ENCODE results near the gene UVSSA. TPM values are rescaled to one million over a fixed set of nuclear protein-coding genes. Genes with fewer than 3 reads are reported as not detected.

Gene UVSSA
- total RNA-seq, 1 donor from 2014 or later, result 22.8 TPM

GRCh38 chr4:1354136-1354982 lies 7.4 kb downstream of the UVSSA start:
- no peak overlapping the region for H3K27ac Mint-ChIP-seq (ENCODE audit: unreplicated experiment)
- peaks cover 8% of the 10 kb centered on the region for H3K4me1 Mint-ChIP-seq
- peaks cover 2% of the 10 kb centered on the region for H3K36me3 Mint-ChIP-seq (ENCODE audit: low read depth)
- H3K27me3 Mint-ChIP-seq (ENCODE audit: low read depth), result no peaks in the 10 kb centered on the region
- H3K4me3 Mint-ChIP-seq, result no peak overlapping the region
- TF ChIP-seq CTCF (conservative IDR thresholded peaks at IDR 0.05), result no peak
- no peaks in the 10 kb centered on the region for H3K9me3 Mint-ChIP-seq
- DNase-seq (ENCODE audit: low read depth, low spot score), result no peak

GRCh38 chr4:1354983-1355275 lies 7.9 kb downstream of the UVSSA start:
- Mint-ChIP-seq H3K36me3 (ENCODE audit: low read depth) (peaks cover 2% of the 10 kb centered on the region), H3K4me1 (peaks cover 8% of the 10 kb centered on the region), H3K4me3 (no peak overlapping the region), H3K27me3 (ENCODE audit: low read depth) (no peaks in the 10 kb centered on the region), H3K9me3 (no peaks in the 10 kb centered on the region), H3K27ac (ENCODE audit: unreplicated experiment) (no peak overlapping the region)
- no peak for TF ChIP-seq CTCF (conservative IDR thresholded peaks at IDR 0.05)
- no peak for DNase-seq (ENCODE audit: low read depth, low spot score)

DNA sequence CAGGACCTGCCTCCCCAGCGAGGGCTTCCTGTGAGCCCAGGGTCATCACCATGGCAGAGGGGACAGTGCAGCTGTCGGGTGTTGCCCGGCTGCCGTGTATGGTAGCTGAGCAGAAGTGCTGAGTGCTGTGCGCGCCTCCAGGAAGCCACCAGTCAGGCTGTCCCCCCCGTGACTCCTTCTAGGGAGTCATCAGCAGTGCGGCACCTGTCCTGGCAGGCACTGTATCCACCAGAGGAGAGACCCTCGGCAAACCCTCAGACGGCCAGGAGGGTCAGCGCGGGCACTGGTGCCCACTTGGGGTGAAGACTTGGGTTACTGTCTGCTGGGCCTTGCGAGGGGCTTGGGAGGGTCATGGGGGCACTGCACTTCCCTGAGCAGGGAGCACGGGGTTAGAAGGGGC lies 8.4 kb downstream of the UVSSA start:
- no peak for TF ChIP-seq CTCF (conservative IDR thresholded peaks at IDR 0.05)

DNA sequence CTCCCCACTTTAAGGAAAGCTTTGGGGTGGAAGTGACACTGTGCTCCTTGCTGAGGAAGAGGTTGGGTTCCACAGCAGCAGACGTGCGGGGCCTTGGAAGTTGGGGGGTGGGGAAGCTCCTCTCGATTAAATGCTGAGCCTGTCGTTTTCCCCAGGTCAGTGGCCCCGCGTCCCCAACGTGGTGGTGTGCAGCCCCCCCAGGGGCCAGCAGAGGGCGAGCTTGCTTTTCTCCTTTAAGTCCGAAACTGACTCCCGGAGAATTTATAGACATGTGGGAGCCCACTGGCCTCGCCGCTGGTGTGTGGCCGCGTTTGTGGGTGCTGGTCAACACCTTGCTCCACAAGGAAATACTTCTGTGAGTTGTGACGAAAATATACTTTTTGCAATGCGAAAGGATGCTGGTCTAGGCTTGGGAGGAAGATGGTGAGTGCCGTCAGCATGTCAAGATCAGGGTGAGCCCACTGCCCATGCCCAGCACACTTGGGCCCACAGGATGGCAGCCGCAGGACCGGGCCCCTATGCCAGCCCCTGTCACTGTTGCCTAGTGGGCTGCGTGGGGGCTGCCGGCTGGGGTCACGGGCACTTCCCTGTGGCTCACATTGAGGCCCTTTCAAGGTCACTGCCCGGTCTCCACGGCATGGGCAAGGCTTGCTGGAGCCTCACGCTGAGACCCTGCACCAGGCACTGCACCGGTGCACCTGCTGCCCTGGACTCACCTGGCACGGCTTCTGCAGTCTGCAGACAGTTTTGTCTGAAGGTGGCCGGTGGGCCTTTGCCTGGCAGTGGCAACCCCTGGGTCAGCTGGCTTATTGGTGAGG lies 9.4 kb downstream of the UVSSA start:
- Mint-ChIP-seq H3K27me3 (ENCODE audit: low read depth) (no peaks in the 10 kb centered on the region), H3K27ac (ENCODE audit: unreplicated experiment) (no peak overlapping the region), H3K9me3 (no peaks in the 10 kb centered on the region), H3K36me3 (ENCODE audit: low read depth) (peaks cover 2% of the 10 kb centered on the region), H3K4me1 (peaks cover 8% of the 10 kb centered on the region), H3K4me3 (no peak overlapping the region)
- DNase-seq (ENCODE audit: low read depth, low spot score), result peak; percentile 61
- TF ChIP-seq CTCF (conservative IDR thresholded peaks at IDR 0.05), result peak; percentile 86

More for the DNA sequence above, 8.4 kb downstream of the UVSSA start:
- Mint-ChIP-seq H3K4me3 (no peak overlapping the region), H3K27me3 (ENCODE audit: low read depth) (no peaks in the 10 kb centered on the region), H3K36me3 (ENCODE audit: low read depth) (peaks cover 2% of the 10 kb centered on the region), H3K9me3 (no peaks in the 10 kb centered on the region), H3K27ac (ENCODE audit: unreplicated experiment) (no peak overlapping the region), H3K4me1 (peaks cover 8% of the 10 kb centered on the region)
- DNase-seq (ENCODE audit: low read depth, low spot score), result no peak

- Mint-ChIP-seq H3K4me3 (no peak overlapping the region), H3K9me3 (no peaks in the 10 kb centered on the region), H3K27ac (ENCODE audit: unreplicated experiment) (no peak overlapping the region), H3K36me3 (ENCODE audit: low read depth) (peaks cover 2% of the 10 kb centered on the region), H3K4me1 (peaks cover 4% of the 10 kb centered on the region), H3K27me3 (ENCODE audit: low read depth) (no peaks in the 10 kb centered on the region)
- DNase-seq (ENCODE audit: low read depth, low spot score), result no peak
- no peak for TF ChIP-seq CTCF (conservative IDR thresholded peaks at IDR 0.05)
These were observed 10.6 kb downstream of the UVSSA start for GRCh38 chr4:1357356-1358248.

Measured in neural crest cell (in vitro differentiated cells).